K562 treated with DMSO at 1 percent for 12 hours (cell line): ENCODE data around the gene RPAP2. TPM values are rescaled to one million over a fixed set of nuclear protein-coding genes. Genes with fewer than 3 reads are reported as not detected.

Experiments used
- total RNA-seq: library from RNA; unstranded; fragments of 300-600 nt; gene quantifications from 2 replicates; pipeline ENCODE4 v1.2.3, GENCODE V29; 2022; ENCODE audit not compliant: insufficient read depth

The RPAP2 gene
- 6.2 and 14.2 TPM in 2 replicates for total RNA-seq

GRCh38 chr1:92298573-92299476, at the start of gene RPAP2, which contains the start of gene GLMN:
Gene RPAP2 (plus strand): TSS chr1:92299059. CDS start chr1:92299074, 15 bp downstream.
Gene GLMN (minus strand): TSS chr1:92298987. CDS start chr1:92297999, 988 bp downstream.

Other genes starting within 250 kb of the RPAP2 start
- gene SETSIP, start 223.6 kb upstream of the RPAP2 start, total RNA-seq, result not detected in 2 replicates
- 0.70 and 2.6 TPM in 2 replicates for gene BTBD8, start 218.7 kb upstream of the RPAP2 start, total RNA-seq
- gene C1orf146, start 81.1 kb upstream of the RPAP2 start, total RNA-seq, result not detected in 2 replicates
- 4.7 and 14.4 TPM in 2 replicates for gene GLMN, start 72 bp upstream of the RPAP2 start, total RNA-seq
- 1.3 and 7.5 TPM in 2 replicates for gene GFI1, start 187.9 kb downstream of the RPAP2 start, total RNA-seq